Ammon's horn (tissue), 1 donor: ENCODE results near the gene OR2L5.

Source experiments
- DNase-seq: peaks from one replicate; pipeline ENCODE4 v3.0.0-alpha.2; 2016; ENCODE audit warnings: low spot score

OR2L5 gene, protein sequence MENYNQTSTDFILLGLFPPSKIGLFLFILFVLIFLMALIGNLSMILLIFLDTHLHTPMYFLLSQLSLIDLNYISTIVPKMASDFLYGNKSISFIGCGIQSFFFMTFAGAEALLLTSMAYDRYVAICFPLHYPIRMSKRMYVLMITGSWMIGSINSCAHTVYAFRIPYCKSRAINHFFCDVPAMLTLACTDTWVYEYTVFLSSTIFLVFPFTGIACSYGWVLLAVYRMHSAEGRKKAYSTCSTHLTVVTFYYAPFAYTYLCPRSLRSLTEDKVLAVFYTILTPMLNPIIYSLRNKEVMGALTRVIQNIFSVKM

DNA sequence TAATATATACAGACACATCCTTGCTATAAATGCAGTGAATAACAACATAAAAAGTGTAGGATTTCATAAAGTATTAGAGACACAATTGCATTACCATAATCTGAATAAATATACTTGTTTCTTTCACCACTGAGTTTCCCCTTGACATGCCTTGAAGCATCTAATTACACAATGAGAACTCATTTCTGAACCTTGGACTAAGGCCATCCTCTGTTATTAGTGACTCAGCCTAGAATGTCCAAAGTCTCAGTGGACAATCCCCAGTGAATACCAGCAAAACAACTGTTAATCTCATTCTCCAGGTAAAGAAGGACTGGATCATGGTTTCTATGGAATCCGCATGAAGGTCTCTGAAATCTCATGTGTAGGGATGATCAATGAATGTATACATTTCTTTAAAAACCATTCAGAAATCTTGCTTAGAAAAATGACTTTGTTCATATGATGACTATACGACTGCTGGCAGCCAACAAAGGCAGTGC, at the start of gene OR2L5:
OR2L5 (plus strand) TSS at position 432 of the 482 bp plus-strand sequence. CDS start 8,288 bp downstream, outside the sequence.
- no peak for DNase-seq

DNA sequence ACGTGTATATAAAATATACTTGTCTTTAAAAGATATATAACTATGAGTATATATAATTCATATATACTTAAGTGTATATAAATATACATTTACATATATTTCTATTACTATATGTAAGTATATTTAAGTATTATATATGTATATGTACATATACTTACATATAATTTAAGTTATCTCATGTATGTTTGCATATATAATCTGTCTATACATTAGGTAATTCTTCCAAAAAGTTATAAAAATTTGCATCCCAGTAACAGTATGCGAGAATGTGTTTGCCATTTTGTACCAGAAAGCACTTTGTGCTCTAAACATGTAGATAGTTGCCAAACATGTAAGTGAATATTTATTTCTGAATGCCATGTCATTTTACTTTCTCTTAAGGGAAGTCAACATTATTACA, 48.5 kb upstream of the OR2L5 start, which contains the start of gene OR2AK2:
OR2AK2 (plus strand) TSS at position 301 of the 400 bp plus-strand sequence. CDS start 144 bp downstream, outside the sequence.
- no peak for DNase-seq

DNA sequence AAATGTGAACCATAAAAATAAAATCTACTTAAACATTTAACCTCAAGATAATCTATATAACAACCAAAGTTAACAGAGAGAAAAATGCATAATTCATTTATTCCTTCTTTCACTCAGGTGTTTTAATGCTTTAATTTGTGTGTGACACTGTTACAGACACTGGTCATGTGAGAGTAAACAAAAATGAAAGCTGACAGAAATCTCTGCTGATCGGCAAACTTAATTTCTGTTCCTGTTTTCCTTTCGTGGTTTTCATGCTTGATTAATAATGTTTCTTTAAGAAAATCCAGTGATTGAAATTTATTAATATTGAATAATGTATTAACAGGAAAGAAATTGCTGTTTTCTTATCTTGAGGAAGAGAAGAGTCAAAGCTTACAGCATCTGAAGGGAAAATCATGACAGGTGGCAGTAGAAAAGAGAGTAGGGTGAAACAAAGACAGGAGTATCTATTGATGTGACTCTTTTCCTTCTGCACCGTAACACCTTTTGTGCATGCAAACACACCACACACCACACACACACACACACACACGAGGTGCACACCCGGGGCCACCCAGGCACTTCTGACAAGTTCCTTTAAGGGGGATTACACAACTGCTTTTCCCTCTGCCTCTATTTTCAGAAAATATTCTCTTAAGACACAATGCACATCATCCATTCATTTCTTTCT, 46.8 kb upstream of the OR2L5 start:
- no peak for DNase-seq

DNA sequence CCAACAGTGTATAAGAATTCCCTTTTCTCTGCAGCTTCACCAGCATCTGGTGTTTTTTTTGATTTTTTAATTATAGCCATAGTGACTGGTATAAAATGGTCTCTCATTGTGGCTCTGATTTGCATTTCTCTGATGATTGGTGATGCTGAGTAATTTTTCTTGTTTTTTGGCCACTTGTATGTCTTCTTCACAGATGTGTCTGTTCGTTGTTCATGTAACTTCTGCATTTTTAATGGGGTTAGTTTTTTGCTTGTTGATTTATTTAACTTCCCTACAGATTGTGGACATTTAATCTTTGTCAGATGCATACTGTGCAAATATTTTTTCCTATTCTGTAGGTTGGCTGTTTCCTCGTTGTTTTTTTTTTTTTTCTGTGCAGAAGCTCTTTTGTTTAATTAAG, 20.5 kb upstream of the OR2L5 start:
- DNase-seq, result no peak

DNA sequence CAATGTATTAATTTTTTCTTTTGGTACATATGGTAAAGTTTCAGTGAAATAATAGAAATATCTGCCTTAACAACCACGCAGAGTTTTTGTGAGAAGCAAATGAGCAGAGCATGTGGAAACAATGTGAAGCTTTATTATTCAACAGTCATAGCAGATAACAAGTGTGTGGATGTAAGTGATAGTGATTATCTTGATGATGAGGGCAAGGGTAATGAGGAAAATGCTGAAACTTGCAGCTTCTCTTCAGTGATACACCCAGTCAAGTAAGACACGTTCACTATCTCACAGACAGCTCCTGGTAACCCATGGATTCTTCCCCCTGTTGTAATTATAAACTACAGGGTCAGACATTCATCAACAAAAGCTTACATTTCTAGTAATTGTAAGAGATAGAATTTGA, 14.6 kb upstream of the OR2L5 start:
- DNase-seq, result no peak

DNA sequence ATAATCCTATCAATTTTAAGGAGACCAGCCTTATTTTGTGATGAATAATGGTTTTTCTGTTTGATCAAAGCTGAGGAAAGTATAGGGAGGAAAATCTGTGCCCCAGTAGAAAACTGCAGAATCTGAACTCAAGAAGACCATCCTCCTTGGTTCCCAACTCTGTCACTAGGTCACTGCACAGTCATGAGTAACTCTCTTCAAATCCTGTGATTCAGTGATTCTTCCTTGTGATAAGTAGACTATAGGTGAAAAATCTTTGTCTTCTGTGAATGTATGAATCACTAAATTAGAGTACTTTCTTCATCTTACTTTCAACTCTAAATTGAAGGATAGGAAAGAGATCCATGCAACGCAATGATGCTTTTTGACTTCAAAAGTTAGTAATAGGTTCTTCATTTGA, 13.3 kb upstream of the OR2L5 start:
- no peak for DNase-seq

DNA sequence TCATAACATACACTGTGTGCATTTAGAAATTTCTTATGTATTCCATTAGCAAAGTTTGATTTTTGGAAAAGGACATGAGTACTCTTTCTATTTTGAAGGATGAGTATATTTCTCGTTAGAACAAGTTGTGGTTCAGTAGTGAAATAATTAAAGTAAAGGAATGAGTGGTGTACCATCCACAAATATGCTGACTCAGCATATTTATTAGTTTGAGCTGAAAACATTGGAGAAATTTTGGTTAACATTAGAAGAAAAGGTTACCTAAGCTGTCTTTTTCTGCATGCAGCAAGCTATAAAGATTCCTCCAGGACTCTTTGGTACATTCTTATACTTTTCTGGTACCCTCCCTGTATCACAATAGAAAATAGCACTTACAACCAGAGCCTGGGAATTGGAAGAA, 5.7 kb upstream of the OR2L5 start:
- no peak for DNase-seq

DNA sequence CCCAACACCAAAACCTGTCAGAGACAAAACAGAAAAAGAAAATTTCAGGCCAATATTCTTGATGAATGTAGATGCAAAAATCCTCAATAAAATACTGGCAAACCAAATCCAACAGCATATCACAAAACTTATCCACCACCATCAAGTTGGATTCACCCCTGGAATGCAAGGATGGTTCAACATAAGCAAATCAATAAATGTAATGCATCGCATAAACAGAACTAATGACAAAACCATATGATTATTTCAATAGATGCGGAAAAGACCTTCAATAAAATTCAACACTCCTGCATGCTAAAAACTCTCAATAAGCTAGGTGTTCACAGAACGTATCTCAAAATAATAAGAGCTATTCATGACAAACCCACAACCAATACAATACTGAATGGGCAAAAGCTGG, 3.8 kb upstream of the OR2L5 start:
- no peak for DNase-seq

DNA sequence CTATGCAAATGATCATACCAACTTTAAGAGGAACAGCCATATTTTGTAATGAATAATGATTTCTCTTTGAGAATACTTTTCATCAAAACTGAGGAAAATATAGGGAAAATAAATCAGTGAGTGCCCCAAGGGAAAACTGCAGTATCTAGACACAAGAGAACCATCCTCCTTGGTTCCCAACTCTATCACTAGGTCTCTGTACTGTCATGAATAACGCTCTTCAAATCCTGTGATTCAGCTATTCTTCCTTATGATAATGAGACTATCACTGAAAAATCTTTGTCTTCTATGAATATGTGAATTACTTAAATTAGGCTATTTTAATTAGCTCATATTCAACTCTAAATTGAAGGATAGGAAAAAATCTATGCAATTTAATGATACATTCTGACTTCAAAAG, 2.3 kb downstream of the OR2L5 start:
- DNase-seq, result no peak

DNA sequence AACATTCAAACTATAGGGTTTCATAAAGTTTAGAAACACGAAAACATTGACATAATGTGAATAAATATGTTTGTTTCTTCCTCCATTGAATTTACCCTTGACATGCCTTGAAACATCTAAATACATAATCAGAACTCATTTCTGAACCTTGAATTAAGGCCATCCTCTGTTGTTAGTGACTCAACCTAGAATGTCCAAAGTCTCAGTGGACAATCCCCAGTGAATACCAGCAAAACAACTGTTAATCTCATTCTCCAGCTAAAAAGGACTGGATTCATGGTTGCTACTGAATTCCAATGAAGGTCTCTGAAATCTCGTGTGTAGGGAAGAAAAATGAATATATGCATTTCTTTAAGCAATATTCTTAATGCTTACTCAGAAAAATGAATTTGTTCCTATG, 16.3 kb downstream of the OR2L5 start, which contains the start of gene OR2L2:
OR2L2 (plus strand) TSS at position 301 of the 400 bp plus-strand sequence. CDS start 8,198 bp downstream, outside the sequence.
- DNase-seq, result no peak

DNA sequence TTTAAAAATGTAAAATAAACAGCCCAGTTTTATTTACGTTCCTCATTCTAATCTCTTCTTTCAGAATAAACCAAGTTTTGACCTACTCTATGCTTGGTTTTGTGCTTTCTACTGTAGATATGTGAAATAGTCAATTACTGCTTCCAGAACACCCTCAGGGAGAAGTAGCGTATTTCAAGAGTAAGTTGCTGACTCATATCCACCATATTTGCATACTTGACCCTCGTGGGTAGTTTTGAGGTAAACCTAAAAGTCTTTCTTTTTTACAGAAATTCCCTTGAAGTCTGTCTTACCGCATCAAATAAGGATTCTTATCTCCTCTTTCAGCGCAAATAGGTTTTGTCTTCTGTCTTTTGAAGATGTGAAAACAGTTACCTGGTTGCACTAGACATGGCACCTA, 31.7 kb downstream of the OR2L5 start:
- DNase-seq, result no peak

DNA sequence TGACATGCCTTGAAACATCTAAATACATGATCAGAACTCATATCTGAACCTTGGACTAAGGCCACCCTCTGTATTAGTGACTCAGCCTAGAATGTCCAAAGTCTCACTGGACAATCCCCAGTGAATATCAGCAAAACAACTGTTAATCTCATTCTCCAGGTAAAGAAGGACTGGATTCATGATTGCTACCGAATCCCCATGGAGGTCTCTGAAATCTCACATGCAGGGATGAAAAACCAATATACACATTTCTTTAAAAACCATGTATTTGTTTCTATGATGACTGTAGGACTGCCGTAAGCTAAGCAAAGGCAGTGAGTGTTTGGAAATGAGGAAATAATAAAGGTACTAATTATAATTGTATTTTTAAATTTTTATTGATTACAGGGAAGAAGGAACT, 33.1 kb downstream of the OR2L5 start, which contains the start of gene OR2L3:
OR2L3 (plus strand) TSS at position 301 of the 400 bp plus-strand sequence. CDS start 13,846 bp downstream, outside the sequence.
- DNase-seq, result no peak

DNA sequence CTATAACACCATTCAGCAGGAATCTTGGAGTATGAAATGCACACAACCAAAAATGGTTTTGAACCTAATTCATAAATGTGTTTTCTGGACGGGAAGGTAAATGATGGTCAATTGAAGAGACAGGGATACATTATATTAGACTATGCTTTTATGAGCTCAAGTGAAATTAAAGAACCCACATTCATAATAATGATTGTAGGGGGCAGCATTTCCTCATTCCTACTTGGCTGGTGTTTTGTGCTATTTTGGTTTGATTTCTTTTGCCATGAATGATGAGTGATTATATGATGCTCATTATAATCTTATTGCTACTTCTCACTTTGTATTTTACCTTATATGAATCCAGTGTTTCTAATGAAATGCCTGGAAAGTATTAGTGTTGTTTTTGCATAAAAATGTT, 33.5 kb downstream of the OR2L5 start:
- DNase-seq, result no peak

DNA sequence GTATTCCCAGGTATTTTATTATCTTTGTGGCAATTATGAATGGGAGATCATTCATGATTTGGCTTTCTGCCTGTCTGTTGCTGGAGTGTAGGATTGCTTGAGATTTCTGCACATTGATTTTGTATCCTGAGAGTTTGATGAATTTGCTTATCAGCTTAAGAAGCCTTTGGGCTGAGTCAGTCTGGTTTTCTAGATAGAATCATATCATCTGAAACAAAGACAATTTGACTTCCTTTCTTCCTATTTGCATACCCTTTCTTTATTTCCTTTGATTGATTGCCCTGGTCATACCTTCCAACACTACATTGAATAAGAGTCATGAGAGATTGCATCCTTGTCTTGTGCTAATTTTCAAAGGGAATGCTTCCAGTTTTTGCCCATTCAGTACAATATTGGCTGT, 41.2 kb downstream of the OR2L5 start:
- DNase-seq, result no peak

DNA sequence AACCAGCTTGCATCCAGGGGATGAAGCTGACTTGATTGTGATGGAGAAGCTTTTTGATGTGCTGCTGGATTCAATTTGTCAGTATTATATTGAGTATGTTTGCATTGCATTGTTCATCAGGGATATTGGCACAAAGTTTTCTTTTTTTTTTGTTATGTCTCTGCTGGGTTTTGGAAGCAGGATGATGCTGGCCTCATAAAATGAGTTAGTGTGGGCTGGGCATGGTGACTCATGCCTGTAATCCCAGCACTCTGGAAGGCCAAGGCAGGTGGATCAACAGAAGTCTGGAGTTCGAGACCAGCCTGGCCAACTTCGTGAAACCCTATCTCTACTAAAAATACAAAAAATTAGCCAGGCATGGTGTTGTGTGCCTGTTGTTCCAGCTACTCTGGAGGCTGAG, 41.8 kb downstream of the OR2L5 start:
- no peak for DNase-seq

DNA sequence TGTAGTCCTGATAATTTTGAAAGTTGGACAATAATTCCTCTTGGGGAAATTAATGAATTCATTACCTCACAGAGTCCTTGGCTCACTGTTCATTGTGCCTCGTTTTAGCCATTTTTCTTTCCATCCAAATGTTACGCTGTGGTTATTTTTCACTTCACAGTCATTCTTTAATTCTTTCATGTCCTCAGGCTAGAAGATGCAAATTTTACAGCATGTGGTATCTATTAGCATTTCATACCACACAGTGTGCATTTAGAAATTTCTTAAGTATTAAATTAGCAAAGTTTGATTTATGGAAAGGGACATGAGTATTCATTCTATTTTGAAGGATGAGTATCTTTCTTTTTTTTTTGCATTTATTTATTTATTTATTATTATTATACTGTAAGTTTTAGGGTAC, 51.6 kb downstream of the OR2L5 start:
- DNase-seq, result no peak

DNA sequence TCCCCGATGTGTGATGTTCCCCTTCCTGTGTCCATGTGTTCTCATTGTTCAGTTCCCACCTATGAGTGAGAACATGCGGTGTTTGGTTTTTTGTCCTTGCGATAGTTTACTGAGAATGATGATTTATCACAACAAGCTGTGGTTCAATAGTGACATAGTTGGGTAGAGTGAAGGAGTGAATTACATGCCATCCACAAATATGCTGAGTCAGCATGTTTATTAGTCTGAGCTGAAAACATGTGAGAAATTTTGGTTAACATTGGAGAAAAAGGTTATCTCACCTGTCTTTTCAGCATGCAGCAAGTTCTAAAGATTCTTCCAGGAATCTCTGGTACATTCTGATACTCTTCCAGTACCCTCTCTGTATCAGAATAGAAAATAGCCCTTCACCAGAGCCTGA, 52.1 kb downstream of the OR2L5 start:
- no peak for DNase-seq
